ENCODE measurements around the gene PYGM.

Gene PYGM

DNA sequence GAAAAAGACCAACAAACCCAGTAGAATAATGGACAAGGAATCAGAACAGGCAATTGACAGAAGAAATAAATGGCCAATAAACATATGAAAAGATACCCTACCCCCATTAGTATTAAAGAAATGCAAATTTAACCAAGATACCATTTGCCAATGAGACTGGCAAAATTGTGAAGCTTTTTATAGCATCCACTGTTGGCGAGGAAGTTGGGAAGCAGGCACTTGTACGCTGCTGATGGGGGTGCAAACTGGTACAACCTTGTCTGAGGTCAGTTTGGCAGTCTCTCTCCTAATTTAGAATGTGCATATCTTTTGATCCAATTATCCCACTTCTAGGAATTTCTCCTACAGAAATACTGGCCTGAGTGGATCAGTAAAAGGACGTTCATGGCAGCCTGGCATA is 28.2 kb downstream of the PYGM start:
- DNase-seq: no peak

DNA sequence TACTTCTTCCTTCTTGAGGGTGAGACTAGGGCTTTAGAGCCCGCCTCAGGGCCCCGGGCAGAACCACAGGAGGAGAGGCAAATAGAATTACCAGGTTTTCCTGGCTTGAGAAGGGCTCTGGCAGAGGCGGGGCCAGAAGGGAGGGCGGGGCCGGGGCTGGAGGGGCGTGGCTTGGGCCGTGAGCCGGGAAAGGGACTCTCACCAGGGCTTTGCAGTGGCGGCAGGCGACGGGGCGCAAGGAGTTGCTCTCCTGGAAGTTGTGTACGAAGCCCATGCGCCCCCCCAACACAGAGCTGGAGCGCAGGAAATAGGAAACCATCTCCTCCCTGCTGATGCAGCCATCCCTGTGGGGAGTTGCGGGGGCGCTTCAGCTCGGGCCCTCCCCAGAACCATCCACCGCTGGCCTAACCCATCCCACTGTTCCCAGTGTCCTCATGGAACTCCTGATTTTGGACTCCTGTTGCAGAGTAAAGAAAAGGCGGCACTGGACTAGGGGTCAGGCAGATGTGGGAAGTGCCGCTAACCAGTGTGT is 29.9 kb downstream of the PYGM start:
- DNase-seq: no peak

DNA sequence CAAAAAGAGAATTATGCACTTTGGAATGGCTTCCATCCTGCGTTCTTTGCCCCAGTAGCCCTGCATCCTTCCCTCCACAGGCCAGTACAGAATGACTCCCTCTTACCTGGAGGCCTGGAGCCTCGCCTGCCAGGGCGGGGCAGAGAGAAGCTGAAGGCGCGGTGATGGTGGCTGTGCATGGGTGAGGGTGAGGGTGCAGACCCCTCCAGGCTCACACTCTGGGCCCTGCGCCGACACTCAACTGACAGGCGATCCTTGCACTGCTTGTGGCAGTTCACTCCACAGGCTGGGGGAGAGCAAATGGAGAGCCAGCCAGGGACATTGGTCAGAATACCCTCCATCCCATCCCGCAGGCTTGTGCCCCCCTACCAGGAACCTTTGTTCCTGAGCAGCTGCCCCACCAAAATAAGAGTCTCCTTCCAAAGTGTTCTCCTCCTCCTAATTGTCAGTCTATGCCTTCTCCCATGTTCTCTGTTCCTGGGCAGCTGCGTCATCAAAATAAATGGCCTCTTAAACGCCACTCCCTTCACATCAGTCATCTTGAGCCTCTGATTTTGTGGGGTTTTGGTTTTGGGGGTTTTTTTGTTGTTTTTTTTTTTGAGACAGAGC is 30.9 kb downstream of the PYGM start:
- no peak for DNase-seq

DNA sequence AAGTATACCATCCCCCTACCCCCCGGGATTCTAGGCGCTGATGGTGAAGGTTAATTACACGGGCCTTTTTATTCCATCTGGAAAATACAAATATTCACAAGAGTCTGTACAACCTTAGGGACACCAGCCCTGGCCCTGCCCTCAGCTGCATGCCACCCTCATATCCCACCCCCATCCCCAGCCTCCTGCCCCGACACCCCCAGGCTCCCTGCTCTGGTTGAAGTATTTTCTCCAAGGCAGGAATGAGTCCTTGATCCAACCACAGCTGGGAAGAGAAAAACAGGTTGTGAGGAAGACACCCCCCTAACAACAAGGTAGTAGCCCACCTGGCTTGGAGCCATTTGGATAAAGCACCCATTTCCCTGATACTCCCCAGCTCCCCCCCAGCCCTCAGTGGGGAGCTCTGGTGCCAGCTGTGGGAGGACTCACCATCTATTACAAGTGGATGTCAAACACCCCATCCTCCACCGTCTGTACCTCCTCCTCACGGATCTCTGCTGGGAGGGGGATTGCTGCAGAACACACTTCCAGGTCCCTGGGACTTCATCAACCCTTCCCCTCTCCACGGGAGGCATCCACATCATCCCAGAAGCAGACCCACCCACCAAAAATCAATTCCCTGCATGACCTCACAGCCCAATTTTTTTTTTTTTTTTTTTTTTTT is 32.8 kb downstream of the PYGM start:
- DNase-seq: no peak

DNA sequence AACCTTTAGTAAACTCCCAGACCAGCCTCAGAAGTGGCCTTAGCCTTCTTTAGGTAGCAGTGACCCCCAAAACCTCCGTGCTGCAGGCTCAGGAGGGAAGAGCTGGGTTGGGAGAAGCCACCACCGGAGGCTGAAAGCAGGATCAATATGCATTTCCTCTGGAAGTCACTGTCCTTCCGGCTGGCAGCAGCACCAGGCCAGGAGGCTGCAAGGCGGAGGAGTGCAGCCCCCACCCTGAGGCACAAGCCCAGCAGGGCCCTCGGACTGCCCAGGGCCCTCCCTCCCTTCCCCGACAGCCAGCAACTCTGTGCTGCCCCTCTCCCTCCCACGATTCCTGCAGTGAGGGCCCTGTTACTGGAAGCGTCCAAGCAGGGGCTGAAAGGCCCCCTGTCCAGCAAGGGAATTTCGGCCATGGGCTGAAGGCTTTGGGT is 33.5 kb downstream of the PYGM start:
- no peak for DNase-seq

DNA sequence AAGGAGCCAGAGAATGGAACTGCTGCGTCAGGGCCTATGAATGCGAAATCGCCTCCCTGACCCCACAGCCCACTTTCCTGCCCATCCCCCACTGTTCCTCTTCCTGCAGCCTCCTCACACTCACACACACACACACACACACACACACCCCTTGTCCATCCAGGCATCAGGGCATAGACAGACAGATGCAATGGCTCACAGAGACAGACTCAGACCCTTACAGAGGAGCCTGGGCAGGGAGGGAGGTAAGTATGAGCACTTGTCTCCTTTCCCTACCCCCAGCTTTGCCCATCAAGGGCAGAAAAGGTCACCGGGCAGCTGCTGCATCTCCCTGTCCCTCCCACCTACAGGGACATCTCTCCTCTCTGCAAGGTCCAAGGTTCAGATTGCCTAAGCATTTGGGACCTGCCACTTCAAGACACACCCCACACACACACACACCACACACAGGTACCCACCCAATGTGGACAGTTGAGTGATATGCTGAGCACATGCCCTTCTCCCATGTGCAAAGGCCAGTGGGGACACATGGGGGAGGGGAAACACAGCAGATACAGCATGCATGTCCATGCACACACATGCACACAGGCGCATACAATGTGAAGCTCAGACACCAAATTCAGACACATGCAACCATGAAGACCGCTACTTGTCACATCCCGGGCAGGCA is 34.8 kb downstream of the PYGM start:
- no peak for DNase-seq

DNA sequence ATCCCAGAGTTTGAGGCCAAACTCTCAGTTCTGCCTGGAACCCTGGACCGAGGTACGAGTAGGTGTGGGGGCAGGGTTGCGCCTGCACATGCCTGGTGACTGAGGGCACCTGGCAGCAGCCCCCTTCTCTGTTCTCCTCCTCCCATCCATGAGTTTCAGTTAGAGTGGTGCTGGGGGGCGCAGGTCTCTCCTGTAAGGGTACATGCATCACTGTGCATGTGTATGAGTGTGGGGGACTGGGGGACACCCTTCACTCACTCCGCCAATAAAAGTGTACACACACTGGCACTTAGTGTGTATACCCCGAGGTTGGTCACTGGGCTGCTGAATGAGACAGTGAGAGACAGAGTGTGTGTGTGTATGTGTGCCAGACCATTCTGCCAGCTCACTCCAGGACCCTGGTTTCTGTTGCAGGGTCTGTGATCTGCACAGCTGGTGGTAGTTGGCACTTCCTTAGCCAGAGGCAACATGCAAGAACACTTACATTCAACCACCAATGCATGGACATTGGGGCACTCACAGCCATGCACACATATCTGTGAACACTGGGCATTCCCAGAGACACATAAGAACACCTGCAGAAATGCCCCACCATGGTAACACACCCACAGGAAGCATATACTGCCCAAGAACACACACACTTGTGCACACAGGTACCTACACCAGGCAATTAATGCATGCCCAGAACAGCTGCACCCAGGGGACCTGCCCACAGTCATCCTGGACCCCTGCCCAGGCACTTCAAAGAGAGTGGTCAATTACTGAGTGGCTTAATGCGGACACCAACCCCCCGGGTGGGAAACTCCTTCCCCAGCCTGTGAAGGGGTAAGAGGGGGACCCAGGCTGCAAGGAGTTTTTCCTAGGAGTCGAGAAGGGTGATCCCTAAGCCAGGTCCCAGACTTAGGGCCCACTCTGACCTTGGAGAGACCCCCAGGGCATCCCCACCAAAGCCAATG is 35.6 kb downstream of the PYGM start:
- DNase-seq: no peak

DNA sequence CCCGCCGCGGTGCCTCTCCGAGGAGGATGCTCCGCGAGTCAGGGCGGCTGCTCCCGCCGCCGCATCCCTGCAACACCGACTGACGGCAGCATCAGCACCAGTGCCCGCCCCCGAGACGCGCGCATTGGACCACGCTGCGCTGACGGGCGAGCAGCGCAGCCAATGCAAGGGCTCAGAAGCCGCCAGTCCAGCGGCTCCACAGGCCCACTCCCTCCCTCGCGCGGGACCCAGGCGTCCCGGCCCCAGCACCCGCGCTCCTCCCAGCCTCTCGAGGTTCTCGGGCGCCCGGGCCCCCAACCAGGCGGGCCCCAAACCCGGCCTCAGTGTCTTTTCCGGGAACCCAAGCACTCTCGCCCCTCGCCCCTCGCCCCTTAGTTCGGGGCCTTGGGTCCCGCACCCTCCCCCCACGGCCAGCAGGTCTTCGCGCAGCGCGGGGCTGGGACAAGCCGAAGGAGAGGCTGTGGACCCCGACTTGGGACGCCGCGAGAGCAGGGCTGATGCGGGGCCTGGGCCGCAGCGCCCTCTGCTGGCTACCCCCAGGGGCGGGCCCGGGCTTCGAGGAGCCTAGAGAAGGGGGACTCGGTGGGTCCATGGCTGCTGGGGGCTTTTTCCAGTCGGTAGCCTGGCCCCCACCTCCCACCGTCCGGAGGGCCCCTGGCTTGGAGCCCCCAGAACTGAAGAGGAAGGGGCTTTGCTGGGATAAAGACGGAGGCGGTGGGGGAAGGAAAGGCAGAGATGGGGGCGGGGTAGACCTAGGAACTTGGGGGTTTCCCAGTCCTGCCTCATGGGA is 36.5 kb downstream of the PYGM start, which contains the start of gene NRXN2:
NRXN2 (minus strand) TSS at position 81 of the 790 bp plus-strand sequence. CDS start 9,498 bp downstream, outside the sequence.
- peak; percentile 82 for DNase-seq

DNA sequence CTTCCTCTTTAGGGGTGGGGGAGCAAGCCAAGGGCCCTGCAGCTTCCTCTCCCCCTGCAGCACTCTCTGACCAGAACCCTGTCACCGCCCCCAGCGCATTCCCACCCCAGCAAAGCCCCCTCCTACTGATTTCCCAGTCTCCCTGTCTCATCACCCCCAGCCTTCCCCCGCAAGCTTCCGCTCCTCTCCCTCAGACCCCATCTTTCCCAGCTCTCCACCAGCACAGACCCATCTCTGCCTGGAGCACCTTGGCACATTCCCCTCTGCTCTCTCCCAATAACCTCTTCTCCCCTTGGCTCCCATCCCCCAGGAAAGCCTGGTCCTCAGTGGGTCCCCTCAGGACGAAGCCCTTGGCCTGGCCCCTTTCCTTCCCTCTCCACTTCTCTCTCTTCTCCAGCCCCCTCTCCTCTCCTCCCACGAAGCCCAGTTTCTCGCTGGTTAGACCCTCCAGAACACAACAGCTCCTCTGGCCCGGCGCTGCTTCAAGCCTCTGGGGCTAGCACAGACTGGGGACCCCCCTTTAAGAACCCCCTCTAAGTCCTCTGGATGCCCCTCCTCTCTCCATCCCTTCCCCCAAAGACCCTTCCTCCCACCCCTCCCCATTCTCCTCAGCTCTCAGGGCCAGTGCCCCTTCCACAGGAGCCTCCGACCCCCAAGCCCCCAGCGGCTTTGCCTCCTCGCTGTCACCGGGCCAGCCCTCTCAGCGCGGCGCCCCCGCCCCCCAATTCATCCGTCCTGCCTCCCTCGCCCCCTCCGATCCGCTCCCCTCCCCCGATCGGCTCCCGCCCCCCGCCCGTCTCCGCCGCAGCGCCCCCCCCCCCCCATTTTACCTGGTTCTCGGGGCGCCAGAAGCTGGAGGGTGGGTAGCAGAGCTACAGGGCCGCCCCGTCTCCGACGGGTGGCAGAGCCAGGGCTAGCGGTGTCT is 37.4 kb downstream of the PYGM start:
- DNase-seq: no peak

DNA sequence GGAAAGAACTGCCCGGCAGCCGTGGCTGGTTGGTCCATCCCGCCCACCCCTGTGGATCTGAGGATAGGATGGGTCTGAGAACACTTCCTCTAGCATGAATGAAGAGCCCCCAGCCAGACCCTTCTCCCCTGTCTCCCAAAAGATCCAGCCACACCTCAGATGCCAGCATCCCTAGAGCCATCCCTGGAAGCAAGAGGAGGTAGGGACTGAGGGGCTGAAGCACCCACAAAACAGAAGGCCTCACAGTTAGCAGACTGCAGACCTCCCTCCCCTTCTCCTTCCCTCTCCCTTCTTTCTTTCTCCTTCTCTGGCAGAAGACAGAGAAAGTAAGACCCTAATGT is 38.4 kb downstream of the PYGM start:
- DNase-seq: no peak

DNA sequence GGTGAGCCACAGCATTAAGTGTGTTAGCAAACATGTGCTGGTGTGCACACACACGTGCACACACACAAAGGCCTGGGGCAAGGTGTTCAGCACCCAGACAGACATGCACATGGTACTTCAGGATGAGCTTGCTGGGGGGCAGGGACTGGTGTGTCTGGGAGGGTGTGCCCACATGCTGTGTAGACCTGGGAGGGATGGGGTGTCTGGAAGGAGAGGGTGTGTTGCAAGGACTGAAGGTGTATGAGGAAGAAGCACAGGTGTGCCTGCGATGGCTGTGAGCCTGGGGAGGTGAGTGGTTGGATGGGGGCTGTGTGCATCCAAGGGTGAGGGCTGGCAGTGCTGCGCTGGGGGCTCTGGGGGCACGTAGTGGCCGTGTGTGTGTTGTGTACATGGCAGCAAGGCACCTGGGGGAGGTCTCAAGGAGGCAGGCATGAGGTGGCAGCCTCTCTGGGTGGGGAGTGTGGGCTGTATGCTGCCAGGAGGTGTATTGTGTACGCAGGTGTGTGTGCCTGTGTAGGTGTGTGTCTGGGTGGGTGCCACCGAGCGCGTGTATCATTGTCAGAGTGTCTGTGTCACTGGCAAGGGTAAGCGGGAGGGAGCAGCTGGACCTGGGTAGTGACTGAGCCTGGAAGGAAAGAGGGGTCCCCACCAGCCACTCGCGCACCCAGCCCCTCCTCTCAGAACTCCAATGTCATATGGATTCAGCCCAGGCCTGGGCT is 39.0 kb downstream of the PYGM start:
- DNase-seq: no peak

DNA sequence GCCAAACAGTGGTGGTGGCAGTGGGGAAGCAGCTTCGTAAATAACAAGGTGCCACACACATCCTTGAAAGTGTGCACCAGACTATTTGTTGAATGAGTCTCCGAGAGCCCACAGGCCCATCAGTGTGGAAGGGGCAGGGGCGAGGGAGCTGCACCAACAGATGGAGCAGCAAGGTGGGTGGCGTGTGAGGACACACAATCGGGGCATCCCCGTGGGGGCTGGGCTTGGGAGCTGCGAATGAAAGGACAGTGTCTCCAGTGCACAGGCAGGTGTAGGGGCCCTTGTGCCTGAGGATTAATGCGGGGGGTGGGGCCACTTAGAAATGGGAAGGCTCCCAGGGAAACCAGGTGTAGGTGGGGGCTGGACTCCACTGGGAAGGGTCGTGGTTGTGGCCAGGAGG is 39.6 kb downstream of the PYGM start:
- no peak for DNase-seq

DNA sequence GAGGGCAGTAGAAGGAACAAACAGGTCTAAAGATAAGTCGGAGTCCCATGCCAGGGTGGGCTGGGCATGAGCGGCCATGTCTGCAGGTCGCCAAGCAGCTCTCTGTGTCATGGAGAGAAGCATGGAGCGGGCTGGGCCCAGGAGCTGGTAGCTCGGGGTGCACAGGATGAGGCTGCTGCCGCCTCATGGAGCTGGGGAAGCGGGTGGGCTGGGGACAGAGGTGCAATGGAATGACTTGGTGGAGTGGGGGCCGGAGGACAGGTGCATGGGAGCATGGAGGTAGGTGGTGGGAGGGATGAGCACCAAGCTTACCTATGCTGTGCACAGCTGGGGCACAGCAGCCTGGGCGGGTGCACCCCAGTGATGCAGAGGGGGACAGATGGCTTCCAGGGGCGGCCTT is 40.4 kb downstream of the PYGM start:
- DNase-seq: no peak

DNA sequence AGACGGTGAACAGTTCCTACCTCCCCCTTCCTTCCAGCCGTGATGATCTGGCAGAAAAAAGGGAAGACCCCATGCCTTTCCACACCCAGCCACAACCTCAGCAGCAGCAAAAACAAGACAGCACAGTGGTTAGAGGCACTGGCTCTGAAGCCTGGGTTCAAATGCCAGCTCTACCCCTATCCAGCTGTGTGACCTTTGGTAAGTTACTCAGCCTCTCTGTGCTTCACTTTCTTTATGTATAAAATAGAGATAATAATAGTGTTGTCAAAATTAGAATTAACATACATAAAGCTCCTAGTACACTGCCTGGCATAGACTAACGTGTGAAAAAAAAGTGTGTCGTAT is 41.0 kb downstream of the PYGM start:
- no peak for DNase-seq

DNA sequence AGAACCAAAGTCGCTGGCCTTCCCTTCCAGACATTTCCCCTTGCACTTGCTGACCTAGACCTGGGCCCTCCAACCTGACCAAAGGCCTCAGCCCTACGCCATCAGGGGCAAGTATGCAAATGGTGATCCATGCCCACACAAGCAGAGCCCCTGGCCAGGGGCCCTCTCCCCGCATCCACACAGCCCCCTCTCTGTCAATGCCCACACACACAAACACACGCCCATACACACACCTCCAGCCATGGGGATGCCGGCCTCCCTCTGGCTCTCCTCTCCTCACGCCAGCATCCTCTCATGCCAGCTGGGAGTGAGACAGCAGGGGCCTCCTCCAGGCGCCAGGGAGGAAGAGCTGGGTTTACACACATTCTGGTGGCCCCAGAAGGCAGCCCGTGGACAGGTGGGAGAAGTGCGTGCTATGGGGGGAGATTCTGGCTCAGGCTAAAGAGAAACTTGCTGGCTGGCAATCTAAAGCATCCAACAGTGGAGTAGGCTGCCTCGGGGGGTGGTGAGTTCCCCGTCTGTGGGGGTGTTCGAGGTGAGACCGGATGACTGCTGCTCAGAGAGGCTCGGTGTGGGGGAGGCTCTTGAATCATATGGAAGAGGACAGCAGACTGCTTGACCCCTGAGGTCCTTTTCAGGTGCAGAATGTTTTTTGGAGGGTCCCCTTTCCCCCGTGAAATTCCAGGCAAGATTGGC is 41.5 kb downstream of the PYGM start:
- no peak for DNase-seq

DNA sequence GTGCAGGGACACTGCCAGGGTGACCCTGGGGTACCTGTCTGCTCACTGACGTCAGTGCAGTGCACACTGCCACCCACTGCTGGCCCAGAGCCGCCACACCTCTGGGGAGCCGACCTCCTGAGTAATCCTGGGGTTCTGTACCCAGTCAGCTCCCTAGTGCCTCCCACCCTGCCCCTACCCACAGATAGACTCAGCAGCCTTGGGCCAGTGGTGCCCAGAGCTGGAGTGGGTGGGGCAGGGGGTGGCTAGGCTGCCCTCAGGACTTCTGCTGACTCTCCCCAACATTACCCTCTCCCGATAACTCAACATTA is 42.6 kb downstream of the PYGM start:
- no peak for DNase-seq

DNA sequence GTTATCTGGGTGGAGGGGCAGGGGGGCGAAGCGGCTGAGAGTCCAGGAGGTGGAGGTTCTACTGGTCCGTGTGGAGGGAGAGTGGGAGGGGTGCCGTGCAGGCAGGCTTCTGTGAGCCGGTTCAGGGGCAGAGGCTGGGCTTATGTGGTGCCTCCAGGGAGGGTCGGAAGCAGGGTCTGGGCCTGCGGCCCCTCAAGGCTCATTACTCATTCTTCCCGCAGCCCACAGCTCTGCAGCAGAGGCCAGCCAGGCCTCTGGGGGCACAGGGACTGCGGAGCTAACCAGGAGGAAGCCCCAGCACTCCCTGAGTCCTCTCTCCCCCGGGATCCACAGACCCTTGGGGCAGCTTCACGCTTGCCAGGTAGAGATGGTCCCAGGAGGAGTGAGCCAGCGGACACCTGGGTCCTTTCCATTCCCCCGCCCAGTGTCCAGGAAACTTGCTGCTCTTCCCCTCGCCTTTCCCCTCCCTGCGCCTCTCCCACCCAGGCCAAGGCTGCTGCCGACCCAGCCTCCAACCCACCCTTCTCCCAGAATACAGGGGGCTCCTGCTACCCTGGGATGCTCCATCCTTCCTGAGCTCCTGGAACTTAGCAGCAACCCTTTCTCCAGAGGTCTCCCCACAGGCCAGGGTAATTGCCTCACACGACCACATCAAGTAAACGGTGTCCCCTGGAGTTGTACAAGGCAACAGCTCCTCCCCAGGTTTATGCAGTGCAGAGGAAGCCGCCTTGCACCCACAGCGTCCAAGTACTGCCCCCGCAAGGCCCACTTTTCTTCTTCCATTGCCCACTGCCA is 43.1 kb downstream of the PYGM start:
- no peak for DNase-seq

DNA sequence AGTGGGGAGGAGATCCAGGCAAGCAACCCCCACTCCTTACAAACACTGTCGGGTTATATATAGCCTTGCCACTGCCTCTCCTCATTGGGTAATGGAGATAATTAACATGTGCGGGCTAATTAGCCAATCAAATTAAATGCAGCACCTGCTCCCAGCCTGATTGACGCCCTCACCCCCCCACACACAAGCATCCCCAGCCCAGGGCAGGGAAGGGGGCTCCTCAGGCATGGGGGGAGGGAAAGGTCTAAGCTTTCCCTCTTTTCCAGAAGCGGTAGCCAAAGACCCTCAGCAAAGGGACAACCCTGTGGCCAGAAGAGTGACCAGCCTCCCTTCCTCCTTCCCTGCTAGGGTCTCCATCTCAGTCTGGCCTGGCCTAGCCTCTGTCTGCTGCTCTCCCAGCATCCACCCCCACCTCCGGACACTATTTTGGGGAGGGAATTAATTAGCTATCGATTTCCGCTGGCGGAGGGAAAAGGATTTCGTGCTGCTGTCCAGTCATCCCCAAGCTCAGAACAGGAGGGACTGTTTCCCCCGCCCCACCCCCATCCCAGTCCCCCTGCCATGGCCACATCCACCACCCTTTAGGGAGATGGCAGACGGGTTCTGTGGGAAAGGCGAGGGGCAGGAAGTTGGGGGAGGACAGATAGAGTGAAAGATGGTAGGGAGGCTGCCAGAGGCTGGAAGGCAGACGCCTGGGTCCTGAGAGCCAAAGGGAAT is 43.9 kb downstream of the PYGM start:
- no peak for DNase-seq
